Hepatic stellate cell (primary cell): ENCODE measurements around the gene METTL1.
A peak's percentile ranks its signal among the peaks of the same experiment; 100 is the strongest.

ENCODE experiments used
- DNase-seq: peaks from one replicate; pipeline ENCODE4 v3.0.0; 2011; ENCODE audit warnings: low spot score

METTL1 gene

DNA sequence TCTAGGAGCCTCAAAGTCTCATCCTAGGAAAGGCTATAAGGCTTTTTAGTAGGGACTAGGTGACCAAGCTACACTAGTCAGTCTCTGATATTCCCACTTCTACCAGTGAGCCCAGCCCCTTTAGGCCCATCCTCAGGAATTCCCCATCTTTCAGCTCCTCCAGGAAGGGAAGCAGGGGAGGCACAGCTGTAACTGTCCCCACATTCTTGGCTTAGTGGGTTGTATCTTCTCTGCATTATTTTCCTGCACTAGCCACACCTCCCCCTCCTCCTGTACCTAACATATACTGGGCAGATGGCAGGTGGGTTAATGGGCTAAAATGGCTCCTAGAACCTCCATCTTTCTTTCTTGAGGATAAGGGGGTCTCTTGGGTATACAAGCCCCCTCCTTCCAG, 4.6 kb downstream of the METTL1 start:
- DNase-seq: no peak

DNA sequence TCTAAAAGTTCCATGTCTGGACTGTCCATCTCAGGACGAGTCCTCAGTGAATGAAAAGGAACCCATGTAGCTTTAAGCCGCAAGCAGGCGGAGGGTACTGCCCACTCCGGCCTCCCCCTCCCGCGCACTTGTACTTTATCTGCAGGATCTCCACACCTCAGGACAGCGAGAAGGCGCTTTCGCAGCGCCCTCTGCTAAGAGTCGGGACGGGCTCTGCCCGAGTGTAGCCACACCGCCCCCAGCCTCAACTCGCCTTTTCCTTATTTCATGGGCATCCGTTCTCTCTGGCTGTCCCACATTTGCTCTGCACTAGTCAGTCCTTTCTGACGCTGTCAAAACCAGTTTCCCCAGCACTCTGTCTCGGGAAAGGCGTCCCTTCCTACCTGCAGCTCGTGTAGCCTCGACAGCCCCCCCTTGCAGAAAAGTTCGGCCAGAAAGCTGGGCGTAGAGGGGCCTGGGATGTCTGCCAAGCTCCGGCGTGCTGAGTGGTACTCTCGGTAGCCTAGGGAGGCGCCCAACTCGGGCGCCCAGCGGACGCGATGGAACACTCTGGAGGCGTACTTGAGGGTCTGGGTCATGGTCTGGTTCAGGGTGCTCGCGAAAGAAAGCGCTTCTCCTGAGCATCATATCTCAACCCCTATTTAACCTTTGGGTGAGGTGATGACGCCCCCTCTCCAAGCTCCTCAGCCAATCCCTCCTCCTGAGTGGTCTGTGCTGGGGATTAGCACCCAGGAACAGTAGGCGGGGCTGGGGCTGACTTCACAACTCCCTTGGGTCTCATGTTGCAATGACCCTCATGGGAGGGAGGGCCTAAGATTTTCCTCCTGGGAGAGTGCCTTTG, 5.2 kb downstream of the METTL1 start, which contains the start of gene CYP27B1:
Gene CYP27B1 (minus strand): TSS at position 615 of the 841 bp plus-strand sequence. CDS start 37 bp downstream, at position 578.
- no peak for DNase-seq

DNA sequence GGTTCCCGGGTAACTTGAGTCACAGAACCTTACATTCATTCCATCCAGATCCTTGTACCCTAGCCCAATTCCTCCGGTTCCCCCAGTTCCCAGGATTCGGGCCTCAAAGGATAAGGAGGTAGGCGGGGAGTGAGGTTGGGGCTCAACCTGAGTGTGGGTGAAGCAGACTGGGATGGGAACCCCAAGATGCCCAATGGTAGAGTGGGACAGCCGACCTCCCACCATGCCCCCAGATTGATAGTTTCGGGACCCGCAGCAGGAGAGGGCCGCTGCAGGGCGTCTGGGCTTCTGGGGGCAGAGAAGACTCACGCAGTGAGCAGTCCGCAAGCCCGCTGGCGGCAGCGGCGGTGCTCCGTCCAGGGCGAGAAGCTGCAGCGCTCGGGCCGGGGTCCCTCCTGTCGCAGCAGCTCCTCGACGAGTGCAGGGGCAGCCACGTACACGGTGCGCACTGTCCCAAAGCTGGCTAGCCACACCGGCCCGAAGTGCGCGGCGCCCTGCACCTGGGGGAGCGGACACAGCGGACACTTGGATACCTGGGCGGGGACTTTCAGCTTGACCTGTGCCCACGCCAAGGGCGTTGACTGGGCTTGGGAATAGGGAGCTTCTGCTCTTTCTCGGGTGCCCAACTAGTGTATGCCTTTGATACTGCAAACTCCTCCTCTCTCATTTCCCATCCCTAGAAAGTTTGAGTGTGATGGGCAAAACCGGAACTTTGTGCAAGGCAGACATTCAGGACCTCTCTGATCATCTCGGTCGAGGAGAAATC, 6.0 kb downstream of the METTL1 start:
- DNase-seq: no peak

DNA sequence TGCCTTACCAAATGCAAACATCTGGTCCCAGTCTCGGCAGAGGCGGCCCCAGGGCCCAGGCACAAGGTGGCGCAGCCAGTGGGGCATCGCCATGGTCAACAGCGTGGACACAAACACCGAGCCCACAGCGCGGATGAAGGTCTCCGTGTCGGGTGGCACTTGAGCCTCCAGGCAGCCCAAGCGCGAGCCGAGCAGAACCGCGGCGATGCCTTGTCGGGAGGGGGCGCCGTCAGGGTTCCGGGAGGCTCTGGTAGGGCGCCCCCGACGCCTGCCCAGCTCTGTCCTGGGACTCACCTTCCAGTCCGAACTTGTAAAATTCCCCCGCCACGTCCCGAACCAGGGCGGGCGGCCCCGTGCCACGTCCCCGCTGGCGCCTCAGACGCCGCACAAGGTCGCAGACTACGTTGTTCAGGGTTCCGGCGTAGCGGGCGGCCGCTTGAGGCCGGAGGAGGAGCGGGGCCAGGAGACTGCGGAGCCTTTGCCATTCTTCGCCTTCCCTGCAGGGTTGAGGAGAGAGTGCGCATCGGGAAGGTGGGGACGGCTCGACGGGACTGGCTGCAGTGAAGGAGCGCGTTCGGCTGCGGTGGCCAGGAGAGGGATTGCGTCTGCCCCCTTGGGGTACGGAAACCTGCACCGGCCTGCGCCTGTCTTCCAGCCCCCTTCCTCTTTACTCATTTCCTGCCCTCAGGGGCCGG, 6.8 kb downstream of the METTL1 start:
- peak; percentile 53 for DNase-seq

DNA sequence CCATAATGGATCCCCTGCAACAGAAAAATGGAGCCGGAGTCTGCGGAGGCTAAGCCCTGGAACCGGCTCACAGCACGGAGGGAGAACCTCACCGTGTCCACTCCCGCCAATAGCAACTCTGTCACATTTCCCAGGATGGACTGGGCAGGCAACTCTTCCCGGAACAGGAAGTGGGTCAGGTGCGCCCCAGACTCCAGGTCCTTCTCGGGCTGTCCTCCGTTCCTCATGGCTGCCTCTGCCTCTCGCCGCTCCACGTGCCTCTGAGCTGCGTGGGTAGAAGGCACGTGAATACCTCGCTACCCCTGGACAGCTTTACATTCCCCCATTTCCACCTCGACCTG, 7.3 kb downstream of the METTL1 start:
- DNase-seq: no peak

DNA sequence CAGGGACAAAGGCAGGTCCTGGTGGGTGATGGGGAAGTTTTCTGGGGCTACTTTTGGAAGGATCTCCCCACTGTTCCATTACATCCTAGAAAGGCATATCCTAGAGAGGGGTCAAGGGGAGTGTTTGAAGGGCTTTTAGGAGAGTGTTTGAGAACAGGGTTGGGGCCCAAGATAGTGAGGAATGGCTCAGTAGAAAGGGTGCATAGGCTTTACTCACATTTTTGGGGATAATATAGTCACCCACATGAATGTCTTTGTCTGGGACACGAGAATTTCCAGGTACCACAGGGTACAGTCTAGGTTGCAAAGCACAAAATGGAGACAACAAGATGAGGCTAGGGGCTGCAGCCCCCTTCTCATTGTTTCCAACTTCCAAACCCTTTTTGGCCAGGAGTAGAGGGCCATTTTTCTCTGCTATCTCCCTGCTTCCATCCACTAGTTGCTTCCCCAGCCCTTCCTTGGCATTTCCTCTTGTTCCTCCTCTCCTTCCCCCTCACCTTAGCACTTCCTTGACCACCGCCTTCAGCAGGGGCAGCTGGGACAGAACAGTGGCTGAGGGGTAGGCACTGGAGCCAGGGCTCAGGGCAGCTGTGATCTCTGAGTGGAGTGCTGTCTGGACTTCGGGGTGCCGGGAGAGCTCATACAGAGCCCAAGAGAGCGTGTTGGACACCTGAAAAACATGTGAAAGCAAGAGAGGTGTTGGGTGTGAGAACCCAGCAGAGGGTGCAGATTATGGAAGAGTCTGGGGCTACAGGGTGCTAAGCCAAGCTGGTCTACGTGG, 7.8 kb downstream of the METTL1 start:
- DNase-seq: no peak

DNA sequence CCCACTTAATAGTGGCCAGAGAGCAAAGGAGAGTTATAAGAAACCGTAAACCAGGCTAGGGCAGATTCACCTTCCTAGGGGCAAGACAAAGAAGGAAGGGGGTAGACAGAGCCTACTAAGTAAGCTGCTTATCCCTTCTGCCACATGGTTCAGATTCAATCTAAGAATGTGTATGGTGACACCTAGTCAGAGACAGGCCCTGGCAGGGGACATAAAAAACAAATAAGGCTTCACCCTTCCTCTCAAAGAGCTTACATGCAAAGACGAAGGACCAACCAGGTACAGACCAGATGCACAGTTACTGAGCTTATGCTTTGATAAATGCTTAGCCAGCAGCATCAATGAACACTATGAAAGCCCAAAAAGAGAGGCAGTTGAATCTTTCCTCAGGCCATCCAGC, 9.4 kb downstream of the METTL1 start:
- no peak for DNase-seq

DNA sequence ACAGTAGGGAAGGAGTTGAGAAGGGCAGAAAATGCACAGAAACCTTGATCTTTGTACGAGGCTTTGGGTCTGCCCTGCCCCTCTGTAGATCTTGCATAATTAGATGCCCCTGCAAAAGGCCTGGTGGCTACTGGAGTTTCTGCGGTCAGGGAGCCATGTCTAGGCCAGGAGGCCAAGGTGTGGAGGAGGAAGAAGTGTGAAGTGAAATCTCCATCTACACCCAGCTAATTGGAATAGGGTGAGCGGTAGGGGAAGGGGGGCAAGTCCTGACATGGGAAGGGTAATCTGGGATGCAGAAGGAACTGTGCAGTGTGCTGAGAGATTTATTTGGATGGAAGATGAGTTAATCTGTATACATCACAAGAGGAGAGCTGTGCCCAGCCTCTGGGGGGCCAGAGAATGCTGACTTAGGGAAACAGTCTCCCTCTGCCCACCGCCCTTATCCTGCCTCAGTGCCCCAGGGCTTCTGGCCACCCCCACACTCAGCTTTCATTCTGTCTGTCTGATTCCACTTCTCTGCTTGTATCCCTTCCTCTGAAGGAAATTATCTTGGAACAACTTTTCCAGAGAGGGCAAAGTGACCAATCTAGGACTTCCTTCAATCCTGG, 10.4 kb downstream of the METTL1 start:
- DNase-seq: no peak

DNA sequence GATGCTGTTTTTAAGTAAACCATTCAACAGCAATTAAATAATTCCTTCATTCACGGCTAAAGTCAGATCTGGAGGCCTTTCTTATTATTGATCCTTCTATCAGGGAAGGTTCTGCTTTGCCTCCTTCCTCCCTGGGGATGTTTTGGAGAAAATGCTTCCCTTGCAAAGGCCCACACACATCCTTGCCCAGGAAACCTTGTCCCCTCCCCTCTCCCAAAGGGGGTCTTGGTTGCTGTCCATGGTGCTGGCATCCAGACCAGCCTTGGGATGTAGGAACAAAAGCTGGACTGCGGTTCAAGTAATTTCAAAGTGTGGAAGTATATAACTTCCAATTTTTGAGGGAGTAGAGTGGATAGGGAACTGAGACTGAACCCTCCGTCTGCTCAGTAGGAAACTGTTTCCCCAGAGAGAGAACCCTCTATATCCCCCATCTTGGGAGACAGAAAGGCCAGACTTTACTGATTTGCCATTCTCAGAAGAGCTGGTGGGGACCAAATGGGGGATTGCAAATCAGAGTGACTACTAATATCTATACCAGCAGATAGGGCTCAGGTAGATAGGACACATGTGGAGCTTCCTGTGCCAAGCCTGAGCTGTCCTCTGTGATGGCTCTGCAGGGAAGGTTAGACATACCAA, 11.4 kb downstream of the METTL1 start:
- no peak for DNase-seq

DNA sequence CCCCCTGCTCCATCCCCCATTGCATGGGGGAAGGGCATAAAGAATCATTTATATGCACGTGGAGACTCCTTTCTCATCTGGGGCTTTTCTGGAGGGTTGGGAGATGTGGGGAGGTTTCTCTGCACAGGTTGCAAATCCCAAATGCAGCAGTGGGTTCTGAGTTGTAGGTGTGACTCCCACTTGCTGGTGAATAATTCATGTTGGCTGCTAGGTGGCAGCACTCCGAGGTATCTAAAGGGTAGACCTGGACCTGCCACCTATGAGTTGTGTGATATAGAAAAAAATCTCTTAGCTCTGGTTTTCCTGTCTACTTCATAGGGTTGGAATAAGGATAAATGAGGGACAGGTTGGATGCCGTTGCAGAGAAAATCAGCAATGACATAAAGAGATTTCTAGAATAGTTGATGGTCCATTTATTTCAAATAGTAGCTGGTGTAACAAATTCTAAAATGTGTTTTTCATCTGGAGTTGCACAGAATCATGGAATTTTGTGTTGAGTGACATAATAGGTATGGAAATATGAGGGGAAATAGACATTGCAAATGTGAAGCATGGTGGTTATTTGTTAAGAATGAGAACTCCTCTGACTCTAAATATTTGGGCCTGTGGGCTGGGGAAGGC, 12.4 kb downstream of the METTL1 start:
- DNase-seq: no peak

DNA sequence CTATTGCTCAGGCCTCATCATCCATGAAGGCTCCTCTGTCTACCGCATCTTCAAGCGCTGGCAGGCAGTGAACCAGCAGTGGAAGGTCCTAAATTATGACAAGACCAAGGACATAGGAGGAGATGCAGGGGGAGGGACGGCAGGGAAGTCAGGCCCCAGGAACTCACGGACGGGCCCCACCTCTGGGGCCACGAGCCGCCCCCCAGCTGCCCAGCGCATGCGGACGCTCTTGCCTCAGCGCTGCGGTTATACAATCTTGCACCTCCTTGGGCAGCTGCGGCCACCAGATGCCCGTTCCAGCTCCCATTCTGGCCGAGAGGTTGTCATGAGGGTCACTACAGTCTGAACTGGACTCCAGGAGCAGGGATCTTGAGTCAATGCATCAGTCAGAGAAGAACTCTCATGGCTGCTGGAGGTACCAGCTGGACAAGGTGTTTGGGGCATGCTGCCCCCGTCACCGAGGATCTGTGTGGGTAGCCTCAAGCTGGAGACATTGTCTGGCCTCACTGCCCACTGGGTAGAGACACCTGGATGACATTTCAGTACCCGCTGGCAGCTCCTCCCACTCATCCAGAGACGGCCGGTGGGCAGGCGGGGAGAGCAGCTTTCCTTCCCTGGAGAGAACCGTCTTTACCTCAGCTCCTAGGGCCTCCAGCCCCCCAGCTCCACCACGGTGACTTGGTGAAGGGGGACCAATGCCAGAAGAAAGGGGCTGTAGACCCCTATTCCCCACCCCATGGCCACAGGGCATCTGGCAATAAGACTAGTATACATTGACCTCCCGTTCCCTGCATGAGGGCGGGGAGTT, 13.1 kb downstream of the METTL1 start:
- DNase-seq: no peak

DNA sequence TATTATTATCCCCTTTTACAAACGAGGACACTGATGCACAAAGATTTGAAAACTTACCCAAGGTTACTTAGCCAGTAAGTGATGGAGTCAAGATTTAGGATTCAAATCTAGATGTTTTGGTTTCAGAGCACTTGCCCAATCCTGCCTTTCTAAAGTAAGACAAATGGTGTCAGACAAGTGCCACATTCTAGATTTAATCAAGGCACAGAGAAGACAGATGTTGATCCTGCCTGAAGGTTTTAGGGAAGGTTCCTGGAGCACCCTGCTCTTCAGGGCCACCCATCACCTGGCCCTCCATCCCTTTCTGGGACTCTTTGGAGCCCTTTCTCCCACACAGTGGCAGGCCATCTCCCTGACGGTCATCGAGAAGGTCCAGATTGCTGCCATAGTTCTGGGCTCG, 14.1 kb downstream of the METTL1 start:
- DNase-seq: no peak

DNA sequence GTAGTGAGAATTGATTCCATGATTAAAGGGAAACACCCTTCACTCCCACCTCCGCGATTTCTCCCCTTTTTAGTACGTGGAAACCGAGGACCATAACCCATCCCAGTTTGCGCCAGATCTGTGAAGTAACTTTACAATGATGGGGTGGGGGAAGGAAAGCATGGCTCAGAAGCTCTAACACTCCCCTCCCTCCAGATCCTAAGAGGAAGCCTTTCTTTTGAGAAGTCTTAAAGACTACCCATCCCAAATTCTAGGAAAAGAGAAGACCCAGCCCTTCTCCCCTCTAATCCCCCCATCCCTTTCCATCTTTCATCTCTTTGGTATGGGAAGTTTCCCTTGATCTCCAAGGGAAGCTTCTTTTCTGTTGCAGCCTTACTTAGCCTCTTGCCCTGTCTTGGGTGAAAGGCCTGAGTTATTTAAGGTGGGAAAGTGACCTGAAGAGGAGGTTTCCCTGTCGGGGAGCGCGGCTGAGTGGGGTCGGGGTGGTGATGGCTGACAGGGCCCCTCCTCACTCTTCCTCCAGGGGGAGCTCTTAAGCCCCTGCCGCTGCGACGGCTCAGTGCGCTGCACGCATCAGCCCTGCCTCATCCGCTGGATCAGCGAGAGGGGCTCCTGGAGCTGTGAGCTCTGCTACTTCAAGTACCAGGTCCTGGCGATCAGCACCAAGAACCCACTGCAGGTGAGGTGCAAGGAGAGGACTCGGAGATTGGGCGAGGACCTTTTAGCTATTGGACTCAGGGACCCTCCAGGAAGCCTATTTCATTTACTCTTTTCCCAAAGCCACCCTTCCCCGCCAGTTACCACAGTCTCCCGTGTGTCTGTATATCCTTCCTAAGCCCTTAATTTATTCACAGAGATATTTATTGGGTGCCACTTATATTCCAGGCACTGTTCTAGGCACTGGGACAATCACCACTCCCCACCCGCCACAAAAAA, 15.2 kb downstream of the METTL1 start:
- DNase-seq: no peak

DNA sequence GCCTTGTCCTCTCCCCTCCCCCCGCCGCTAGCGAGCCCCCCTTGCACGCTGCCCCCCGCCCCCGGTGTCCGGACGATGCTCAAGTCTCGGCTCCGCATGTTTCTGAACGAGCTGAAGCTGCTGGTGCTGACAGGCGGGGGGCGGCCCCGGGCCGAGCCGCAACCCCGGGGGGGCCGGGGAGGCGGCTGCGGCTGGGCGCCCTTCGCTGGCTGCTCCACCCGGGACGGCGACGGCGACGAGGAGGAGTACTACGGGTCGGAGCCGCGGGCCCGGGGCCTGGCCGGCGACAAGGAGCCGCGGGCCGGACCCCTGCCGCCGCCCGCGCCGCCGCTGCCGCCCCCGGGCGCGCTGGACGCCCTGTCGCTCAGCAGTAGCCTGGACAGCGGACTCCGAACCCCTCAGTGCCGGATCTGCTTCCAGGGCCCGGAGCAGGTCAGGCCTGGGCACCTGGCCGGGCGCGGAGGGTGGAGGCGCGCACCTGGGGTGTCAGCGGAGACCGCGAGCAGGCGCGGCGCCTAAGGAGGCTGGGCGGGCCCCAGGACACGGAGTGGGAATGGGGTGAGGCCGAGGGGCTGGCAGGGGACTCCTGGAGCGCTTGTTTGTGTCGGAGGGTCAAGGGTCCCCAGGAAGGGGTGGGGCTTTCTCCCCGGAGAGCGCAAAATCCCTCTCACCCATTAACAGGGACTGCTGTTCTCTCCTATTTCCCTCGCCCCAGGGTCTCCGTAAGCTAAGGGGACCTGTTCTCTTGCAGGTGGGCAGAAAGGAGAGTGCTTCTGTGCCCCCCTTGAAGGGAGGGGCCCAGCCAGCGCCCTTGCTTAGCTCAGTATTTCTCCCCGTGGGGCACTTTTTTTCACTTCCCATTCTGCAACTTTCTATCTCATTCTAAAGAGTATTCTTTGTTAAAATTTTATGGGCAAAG, 16.2 kb downstream of the METTL1 start:
- DNase-seq: peak; percentile 61

DNA sequence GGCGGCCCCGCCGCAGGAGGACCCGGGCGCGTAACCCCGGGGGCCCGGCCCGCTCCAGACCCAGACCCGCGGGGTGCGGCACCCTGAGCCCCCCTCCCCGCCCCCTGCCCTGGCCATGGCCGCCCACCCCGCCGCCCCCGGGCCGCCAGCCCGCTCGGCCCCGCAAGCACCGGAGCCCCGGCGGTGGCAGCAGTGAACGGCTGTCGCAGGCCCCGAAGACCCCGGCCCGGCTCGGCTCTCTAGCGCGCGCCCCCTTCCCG, 16.8 kb downstream of the METTL1 start:
- DNase-seq: no peak

DNA sequence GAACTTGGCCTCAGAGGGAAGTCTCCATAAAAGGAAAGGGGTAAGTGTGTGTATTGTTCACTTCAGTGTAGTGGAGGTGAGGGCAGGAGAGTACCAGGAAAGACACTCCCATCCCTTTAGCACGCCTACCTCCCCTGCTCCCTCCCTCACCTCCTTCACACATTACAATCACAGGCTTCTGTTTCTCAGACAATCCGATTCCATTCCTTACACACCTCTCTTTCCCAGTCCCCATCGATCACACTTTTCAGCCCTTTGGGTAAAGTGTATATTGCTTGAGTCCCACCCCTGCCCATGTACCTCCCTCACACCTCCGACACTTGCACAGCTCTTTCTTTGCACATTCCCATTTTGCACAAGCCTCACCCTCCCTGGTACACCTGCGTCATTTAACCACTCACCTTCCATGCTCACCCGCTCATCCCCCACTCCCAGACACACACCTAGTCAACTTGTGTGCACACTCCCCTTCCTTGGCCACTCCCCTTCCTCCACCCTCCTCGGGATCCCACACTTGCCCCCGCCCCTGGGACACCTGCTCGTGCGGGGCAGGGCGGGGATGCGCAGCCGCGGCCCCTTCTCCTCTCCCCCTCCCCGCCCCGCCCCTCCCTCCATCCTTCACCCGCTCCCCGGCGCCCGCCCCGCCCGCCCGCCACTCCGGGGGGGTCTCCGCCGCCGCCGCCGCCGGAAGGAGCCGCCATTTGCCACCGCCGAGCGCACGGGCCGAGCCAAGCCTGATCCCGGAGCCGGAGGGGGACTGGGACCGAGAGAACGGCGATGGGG, 17.3 kb downstream of the METTL1 start, which contains the start of gene MARCHF9:
Gene MARCHF9 (plus strand): TSS at position 693 of the 783 bp plus-strand sequence. CDS start 426 bp downstream, outside the sequence.
- no peak for DNase-seq
